ENCODE results near the gene KLRG1.
A peak's percentile ranks its signal among the peaks of the same experiment; 100 is the strongest.

Gene KLRG1

GRCh38 chr12:8989413-8989812, at the start of gene KLRG1:
KLRG1 (plus strand) TSS chr12:8989546; CDS start chr12:8989636, 90 bp downstream.
- no peak for DNase-seq (ENCODE audit: low read depth)

GRCh38 chr12:8941691-8942478, 47.5 kb upstream of the KLRG1 start:
- peak; percentile 18 for DNase-seq (ENCODE audit: low read depth)

GRCh38 chr12:8943565-8944186, 45.7 kb upstream of the KLRG1 start:
- no peak for DNase-seq (ENCODE audit: low read depth)

GRCh38 chr12:8946733-8947132, 42.6 kb upstream of the KLRG1 start:
- no peak for DNase-seq (ENCODE audit: low read depth)

- peak; percentile 8 for DNase-seq (ENCODE audit: low read depth)
Observed at GRCh38 chr12:8947737-8948136, 41.6 kb upstream of the KLRG1 start.

GRCh38 chr12:8948701-8949341, 40.5 kb upstream of the KLRG1 start:
- peak; percentile 49 for DNase-seq (ENCODE audit: low read depth)

GRCh38 chr12:8949342-8950220, 39.8 kb upstream of the KLRG1 start, which contains the start of gene M6PR:
M6PR (minus strand) TSS chr12:8949645; CDS start chr12:8946404, 3,241 bp downstream.
- DNase-seq (ENCODE audit: low read depth) = peak; percentile 98

- no peak for DNase-seq (ENCODE audit: low read depth)
Observed at GRCh38 chr12:8950221-8950527, 39.2 kb upstream of the KLRG1 start.

- DNase-seq (ENCODE audit: low read depth) = no peak
Observed at GRCh38 chr12:8950702-8951478, 38.5 kb upstream of the KLRG1 start.

- DNase-seq (ENCODE audit: low read depth) = no peak
Observed at GRCh38 chr12:8951744-8952143, 37.6 kb upstream of the KLRG1 start.

- DNase-seq (ENCODE audit: low read depth) = no peak
Observed at GRCh38 chr12:8953773-8954402, 35.5 kb upstream of the KLRG1 start.

- no peak for DNase-seq (ENCODE audit: low read depth)
Observed at GRCh38 chr12:8956073-8956472, 33.3 kb upstream of the KLRG1 start.

GRCh38 chr12:8956772-8957171, 32.6 kb upstream of the KLRG1 start:
- DNase-seq (ENCODE audit: low read depth) = no peak

GRCh38 chr12:8957561-8957960, 31.8 kb upstream of the KLRG1 start:
- DNase-seq (ENCODE audit: low read depth) = no peak

GRCh38 chr12:8958066-8958465, 31.3 kb upstream of the KLRG1 start:
- DNase-seq (ENCODE audit: low read depth) = no peak

GRCh38 chr12:8960176-8960575, 29.2 kb upstream of the KLRG1 start:
- DNase-seq (ENCODE audit: low read depth) = no peak

GRCh38 chr12:8968761-8969160, 20.6 kb upstream of the KLRG1 start:
- no peak for DNase-seq (ENCODE audit: low read depth)

GRCh38 chr12:8969861-8970411, 19.4 kb upstream of the KLRG1 start:
- DNase-seq (ENCODE audit: low read depth) = no peak

- DNase-seq (ENCODE audit: low read depth) = no peak
Observed at GRCh38 chr12:8970432-8970831, 18.9 kb upstream of the KLRG1 start.

- DNase-seq (ENCODE audit: low read depth) = no peak
Observed at GRCh38 chr12:8980137-8980536, 9.2 kb upstream of the KLRG1 start.
